Common myeloid progenitor, CD34-positive (primary cell): ENCODE results near the gene GJB6.

ENCODE experiments used
- CTCF ChIA-PET: fragments of 350-600 bp; sonication (Branson Sonifier 250); formaldehyde crosslinking; loops from one replicate; lab custom pipeline; 2021; ENCODE audit warnings: antibody characterized with exemption; lab: Charles Lee
- POLR2A ChIA-PET: fragments of 350-600 bp; sonication (Branson Sonifier 250); formaldehyde crosslinking; loops from one replicate; lab custom pipeline; 2021; ENCODE audit warnings: antibody characterized with exemption; lab: Charles Lee
- DNase-seq, 3 donors: peaks; one replicate each; pipeline versions ENCODE4 v3.0.0 to v3.0.0-alpha.2; 2013
- H3K27ac ChIP-seq, 2 experiments: 1 replicate in 1 of 2; 2 replicates in 1 of 2; pipeline ENCODE4 v1.7.0; 2013; ENCODE audit warnings: inconsistent platforms in 2 of 2, low read length in 2 of 2, mild to moderate bottlenecking in 2 of 2, low read depth in 1 of 2, moderate library complexity in 1 of 2; ENCODE audit not compliant: severe bottlenecking in 2 of 2, insufficient read depth in 1 of 2, poor library complexity in 1 of 2
- H3K27me3 ChIP-seq, 5 experiments: replicated peaks in 2 of 5; 1 replicate in 3 of 5; 2 replicates in 2 of 5; pipeline versions ENCODE4 v1.6.1 to v1.7.0; 2013; ENCODE audit warnings: low read length in 4 of 5, mild to moderate bottlenecking in 2 of 5, moderate library complexity in 2 of 5, inconsistent platforms in 1 of 5; ENCODE audit not compliant: insufficient read depth in 5 of 5, control insufficient read depth in 4 of 5
- H3K36me3 ChIP-seq, 4 experiments: 1 replicate in 2 of 4; 2 replicates in 2 of 4; pipeline versions ENCODE4 v1.6.1 to v1.7.0; 2013; ENCODE audit warnings: low read length in 3 of 4, control low read depth in 1 of 4, mild to moderate bottlenecking in 1 of 4; ENCODE audit not compliant: control insufficient read depth in 4 of 4, insufficient read depth in 4 of 4
- H3K4me1 ChIP-seq, 4 experiments: 1 replicate in 3 of 4; 2 replicates in 1 of 4; pipeline versions ENCODE4 v1.6.1 to v1.7.1; 2013; ENCODE audit warnings: low read length in 3 of 4, mild to moderate bottlenecking in 3 of 4, control low read depth in 1 of 4, inconsistent platforms in 1 of 4, moderate library complexity in 1 of 4; ENCODE audit not compliant: control insufficient read depth in 4 of 4, insufficient read depth in 4 of 4; ENCODE audit errors: control extremely low read depth in 1 of 4
- H3K4me3 ChIP-seq, 7 experiments: 1 replicate in 4 of 7; 2 replicates in 3 of 7; pipeline versions ENCODE4 v1.5.1 to v1.7.0; 2013; ENCODE audit warnings: mild to moderate bottlenecking in 7 of 7, low read length in 6 of 7, moderate library complexity in 6 of 7, inconsistent platforms in 2 of 7, low read depth in 2 of 7, control low read depth in 1 of 7; ENCODE audit not compliant: insufficient read depth in 4 of 7, control insufficient read depth in 1 of 7; ENCODE audit errors: extremely low read depth in 1 of 7
- H3K9me3 ChIP-seq, 5 experiments: 1 replicate in 4 of 5; 2 replicates in 1 of 5; pipeline versions ENCODE4 v1.6.1 to v1.7.1; 2013; ENCODE audit warnings: low read length in 4 of 5, mild to moderate bottlenecking in 2 of 5, inconsistent platforms in 1 of 5, low read depth in 1 of 5, moderate library complexity in 1 of 5; ENCODE audit not compliant: control insufficient read depth in 4 of 5, insufficient read depth in 2 of 5; ENCODE audit errors: control extremely low read depth in 1 of 5
- WGBS: methylation state at CpG from one replicate; pipeline ENCODE4 v1.1.5; 2013; ENCODE audit not compliant: insufficient coverage; 5-methylcytosine and 5-hydroxymethylcytosine counted together

GJB6 gene

GRCh38 chr13:20193907-20194631, 38.0 kb downstream of the GJB6 start:
- 5% methylated on average over 25 of the region's 27 CpGs for WGBS
- DNase-seq, result peak in 2 of 3 donors; percentile 18 to 33
- ChIA-PET CTCF (interaction anchor here (1.4 kb wide), 1 partner anchor 295 kb away, joined by 3 read pairs; no protein-coding TSS in a partner anchor), POLR2A (no interaction called here)
- Histone ChIP-seq H3K27ac (no peak overlapping the region), H3K9me3 (peaks cover 0 to 3% (median 0%) of the 10 kb centered on the region in 5 experiments), H3K4me1 (peaks cover 2 to 34% (median 26%) of the 10 kb centered on the region in 4 experiments), H3K4me3 (peak overlapping the region in 6 of 7 experiments; percentile 34 to 74 (median 60)), H3K36me3 (no peaks in the 10 kb centered on the region), H3K27me3 (peaks cover 20 to 80% (median 39%) of the 10 kb centered on the region in 5 experiments)

GRCh38 chr13:20193162-20193906, 38.8 kb downstream of the GJB6 start:
- Histone ChIP-seq H3K9me3 (peaks cover 0 to 3% (median 0%) of the 10 kb centered on the region in 5 experiments), H3K27ac (no peak overlapping the region), H3K36me3 (no peaks in the 10 kb centered on the region), H3K4me1 (peaks cover 2 to 34% (median 26%) of the 10 kb centered on the region in 4 experiments), H3K27me3 (peaks cover 20 to 81% (median 39%) of the 10 kb centered on the region in 5 experiments), H3K4me3 (peak overlapping the region in 6 of 7 experiments; percentile 34 to 74 (median 60))
- 0% methylated on average over 30 of the region's 53 CpGs for WGBS
- CTCF ChIA-PET, result no interaction called here
- POLR2A ChIA-PET, result no interaction called here
- peak in 2 of 3 donors; percentile 30 to 51 for DNase-seq

GRCh38 chr13:20192836-20193161, 39.3 kb downstream of the GJB6 start, which contains the start of gene GJB2:
TSS of gene GJB2 (minus strand) at chr13:20192938. CDS start at chr13:20189581, 3,357 bp downstream.
- peaks cover 0 to 3% (median 0%) of the 10 kb centered on the region in 5 experiments for H3K9me3 ChIP-seq
- H3K4me1 ChIP-seq, result peaks cover 2 to 34% (median 26%) of the 10 kb centered on the region in 4 experiments
- peak in 2 of 3 donors; percentile 24 to 36 for DNase-seq
- H3K4me3 ChIP-seq, result peak within 1 kb of the TSS; percentile 33 to 74 (median 60)
- 0% methylated on average over 17 of the region's 39 CpGs for whole genome bisulfite sequencing
- peaks cover 20 to 81% (median 39%) of the 10 kb centered on the region in 5 experiments for H3K27me3 ChIP-seq
- H3K27ac ChIP-seq, result no peak within 1 kb of the TSS
- no peaks in the 10 kb centered on the region for H3K36me3 ChIP-seq
- CTCF ChIA-PET, result interaction anchor here (2.1 to 2.6 kb wide), 2 partner anchors 10 to 17 kb away, joined by 9 to 10 read pairs; no protein-coding TSS in a partner anchor
- POLR2A ChIA-PET, result no interaction called here

DNA sequence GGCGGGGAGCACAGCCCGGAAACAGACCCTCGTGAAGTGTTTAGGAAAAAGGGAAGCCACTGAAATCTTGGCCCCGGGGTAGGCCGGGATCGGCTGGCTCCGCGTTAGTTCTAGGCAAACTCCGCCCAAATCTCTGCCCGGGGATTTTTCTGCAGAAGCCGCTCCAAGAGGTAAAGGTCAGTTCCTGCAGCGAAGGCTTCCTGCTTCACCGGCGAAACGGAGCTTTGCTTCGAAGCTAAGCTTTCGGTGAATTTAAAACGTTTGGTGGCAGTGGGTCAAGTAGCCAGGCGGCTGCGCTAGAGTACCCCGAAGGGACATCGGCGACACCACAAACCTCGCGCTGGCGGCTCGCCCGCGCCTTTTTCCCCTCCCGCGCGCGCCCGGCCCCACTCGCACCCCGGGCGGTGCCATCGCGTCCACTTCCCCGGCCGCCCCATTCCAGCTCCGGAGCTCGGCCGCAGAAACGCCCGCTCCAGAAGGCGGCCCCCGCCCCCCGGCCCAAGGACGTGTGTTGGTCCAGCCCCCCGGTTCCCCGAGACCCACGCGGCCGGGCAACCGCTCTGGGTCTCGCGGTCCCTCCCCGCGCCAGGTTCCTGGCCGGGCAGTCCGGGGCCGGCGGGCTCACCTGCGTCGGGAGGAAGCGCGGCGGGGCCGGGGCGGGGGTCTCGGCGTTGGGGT, 39.8 kb downstream of the GJB6 start:
- no peak overlapping the region for H3K27ac ChIP-seq
- CTCF ChIA-PET, result interaction anchor here (0.7 to 2.6 kb wide), 3 partner anchors 10 to 17 kb away, joined by 3 to 10 read pairs (median 9); no protein-coding TSS in a partner anchor
- H3K36me3 ChIP-seq, result no peaks in the 10 kb centered on the region
- peak in 2 of 3 donors; percentile 18 to 26 for DNase-seq
- peaks cover 0 to 3% (median 0%) of the 10 kb centered on the region in 5 experiments for H3K9me3 ChIP-seq
- H3K27me3 ChIP-seq, result peaks cover 20 to 81% (median 39%) of the 10 kb centered on the region in 5 experiments
- POLR2A ChIA-PET, result no interaction called here
- WGBS, result 1% methylated on average over 39 of the region's 73 CpGs
- peak overlapping the region; percentile 33 to 74 (median 60) for H3K4me3 ChIP-seq
- H3K4me1 ChIP-seq, result peaks cover 2 to 34% (median 26%) of the 10 kb centered on the region in 4 experiments

DNA sequence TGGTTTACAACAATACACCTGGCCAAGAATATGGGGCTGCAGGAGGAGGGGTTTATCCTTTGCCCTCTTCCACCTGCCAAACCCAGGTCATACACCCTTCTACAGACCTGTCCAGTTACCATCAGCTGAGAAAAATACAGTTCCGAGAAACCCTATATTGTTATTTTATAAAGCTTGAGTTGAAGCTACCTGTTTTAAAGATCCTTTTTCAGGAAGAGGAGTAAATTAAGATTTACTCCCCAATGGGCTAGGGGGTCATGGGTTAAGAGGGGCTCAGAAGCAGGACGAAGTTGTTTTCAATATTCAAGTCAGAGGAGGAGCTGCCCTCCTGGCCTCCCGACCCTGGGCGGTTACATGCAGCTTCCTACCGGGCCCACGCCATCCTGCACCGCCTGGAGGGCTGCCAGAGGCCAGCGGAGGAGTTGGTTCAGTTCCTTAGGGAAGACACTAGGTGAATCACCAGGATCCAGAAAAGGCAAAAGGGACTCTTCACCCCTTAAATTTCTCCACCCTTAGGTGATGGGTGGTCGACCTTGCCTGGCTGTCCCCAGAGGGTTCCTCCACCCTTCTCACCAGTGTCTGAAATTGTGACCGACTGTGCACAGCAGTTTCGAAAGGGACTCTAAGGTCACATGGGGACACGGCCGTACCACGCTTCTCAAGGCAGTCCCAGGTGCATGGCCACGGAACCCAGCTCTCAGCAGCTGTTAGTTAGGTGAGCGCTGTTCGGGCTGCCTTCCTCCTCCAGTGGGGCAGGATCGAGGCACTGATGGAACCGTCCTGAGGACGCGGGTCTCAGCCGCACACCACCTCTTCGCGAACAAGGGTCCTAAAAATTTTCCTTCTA, 40.6 kb downstream of the GJB6 start:
- CTCF ChIA-PET, result interaction anchor here (0.7 to 2.6 kb wide), 8 partner anchors 9 to 302 kb away, joined by 3 to 10 read pairs (median 3); no protein-coding TSS in a partner anchor
- 34% methylated on average over 23 of the region's 24 CpGs for WGBS
- Histone ChIP-seq H3K4me3 (peak overlapping the region in 4 of 7 experiments; percentile 47 to 74 (median 66)), H3K36me3 (no peaks in the 10 kb centered on the region), H3K4me1 (peaks cover 2 to 34% (median 26%) of the 10 kb centered on the region in 4 experiments), H3K27me3 (peaks cover 16 to 74% (median 36%) of the 10 kb centered on the region in 5 experiments), H3K27ac (no peak overlapping the region), H3K9me3 (peaks cover 0 to 3% (median 0%) of the 10 kb centered on the region in 5 experiments)
- POLR2A ChIA-PET, result no interaction called here
- DNase-seq, result peak in 2 of 3 donors; percentile 52 to 63
